SK-N-MC (cell line): ENCODE results near the gene SLC7A8.

Experiments
- EZH2 ChIP-seq: fragments of 200-600 bp; sonication (generic); IDR thresholded peaks from one replicate; pipeline ENCODE4 v1.6.1; 2017; ENCODE audit warnings: antibody characterized with exemption
- POLR2AphosphoS5 ChIP-seq: IDR thresholded peaks from 2 replicates; pipeline ENCODE4 v1.6.1; 2012; ENCODE audit warnings: mild to moderate bottlenecking, low read depth, low read length, borderline replicate concordance

DNA sequence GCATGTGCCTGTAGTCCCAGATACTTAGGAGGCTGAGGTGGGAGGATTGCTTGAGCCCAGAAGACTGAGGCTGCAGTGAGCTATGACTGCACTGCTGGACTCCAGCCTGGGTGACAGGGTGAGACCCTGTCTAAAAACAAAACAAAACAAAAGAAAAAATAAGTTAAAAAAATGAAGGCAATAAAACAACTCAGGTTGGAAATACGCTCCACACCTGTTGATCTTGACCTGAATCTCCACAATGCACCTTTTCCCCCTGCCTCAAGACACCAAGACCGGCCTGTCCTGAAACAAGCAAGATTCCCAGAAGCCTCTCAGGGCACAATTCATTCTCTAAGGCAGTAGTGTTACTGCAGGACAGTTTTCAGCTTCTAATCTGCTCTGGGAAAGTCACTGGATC, 43.6 kb downstream of the SLC7A8 start:
- TF ChIP-seq POLR2AphosphoS5: no peak
- TF ChIP-seq EZH2: no peak
